Effector CD4-positive, alpha-beta T cell (primary cell): ENCODE measurements around the gene FOXP4.

Experiments
- DNase-seq: peaks from one replicate; pipeline ENCODE4 v3.0.0-alpha.2; 2020

Gene FOXP4

DNA sequence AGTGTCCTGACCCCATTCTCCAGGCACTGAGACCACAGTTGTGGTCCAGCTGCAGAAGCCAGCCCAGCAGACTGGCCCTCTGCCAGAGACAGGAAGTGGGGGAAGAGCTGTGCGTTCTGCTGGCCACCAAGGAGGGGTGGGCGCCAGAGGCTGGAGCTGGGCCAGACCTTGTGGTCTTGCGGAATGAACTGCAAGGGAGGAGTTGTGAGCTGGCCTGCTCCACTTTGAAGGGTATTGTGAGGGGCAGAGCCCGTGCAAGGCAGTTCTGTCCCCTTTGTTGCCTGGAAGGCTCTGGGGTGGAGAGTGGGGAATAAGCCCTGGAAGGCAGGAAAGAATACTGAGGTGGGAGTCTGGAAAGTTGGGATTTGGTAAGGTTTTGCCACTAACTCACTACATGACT, 88.5 kb downstream of the FOXP4 start:
- DNase-seq: no peak

- DNase-seq: no peak
Measured at GRCh38 chr6:41635365-41635764, 89.2 kb downstream of the FOXP4 start.

- no peak for DNase-seq
Measured at GRCh38 chr6:41636833-41637193, 90.6 kb downstream of the FOXP4 start.

- no peak for DNase-seq
Measured at GRCh38 chr6:41637194-41638001, 91.2 kb downstream of the FOXP4 start.

DNA sequence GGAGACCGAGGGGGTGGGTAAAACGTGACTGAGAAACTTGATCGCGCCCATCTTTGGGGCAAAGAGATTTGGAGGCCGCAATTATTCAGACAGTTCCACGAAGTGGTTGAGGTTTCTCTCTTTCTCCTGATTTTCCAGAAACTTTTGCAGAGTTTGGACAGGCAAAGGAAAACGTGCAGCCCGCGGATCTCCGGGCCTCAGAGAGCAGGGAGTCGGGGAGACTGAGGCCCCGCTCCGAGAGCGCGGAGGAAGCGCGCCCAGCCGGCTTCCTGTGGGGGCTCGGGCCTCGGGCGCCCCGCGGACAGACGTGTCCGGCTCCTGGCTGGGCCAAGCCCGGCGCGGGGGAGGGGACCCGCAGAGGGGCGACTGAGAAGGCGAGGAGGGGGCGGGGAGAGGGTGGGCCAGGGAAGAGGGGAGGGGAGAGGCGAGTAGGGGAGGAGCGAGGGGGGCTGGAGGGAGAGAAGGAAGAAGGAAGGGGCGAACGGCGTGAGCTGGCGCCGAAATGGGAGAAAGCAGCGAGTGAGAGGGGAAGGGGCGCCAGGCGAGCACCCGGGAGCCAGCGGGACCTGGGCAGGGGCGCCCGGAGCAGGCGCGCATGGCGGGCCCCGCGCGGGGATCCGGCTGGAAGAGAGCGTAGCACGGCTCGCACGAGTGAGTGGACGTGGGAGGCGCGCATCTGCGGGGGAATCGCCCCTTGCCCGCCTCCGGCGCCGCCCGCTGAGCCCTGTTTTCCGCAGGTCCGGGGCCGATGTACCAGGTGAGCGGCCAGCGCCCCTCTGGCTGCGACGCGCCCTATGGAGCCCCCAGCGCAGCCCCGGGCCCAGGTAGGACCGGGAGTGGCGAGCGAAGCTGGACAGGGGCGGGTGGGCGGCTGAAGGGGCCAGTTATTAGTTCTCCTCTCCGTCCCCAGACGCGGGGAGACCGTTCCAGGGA, 92.1 kb downstream of the FOXP4 start, which contains the start of gene MDFI:
MDFI (plus strand) TSS at position 467 of the 933 bp plus-strand sequence; CDS start at position 749, 282 bp downstream.
- no peak for DNase-seq

DNA sequence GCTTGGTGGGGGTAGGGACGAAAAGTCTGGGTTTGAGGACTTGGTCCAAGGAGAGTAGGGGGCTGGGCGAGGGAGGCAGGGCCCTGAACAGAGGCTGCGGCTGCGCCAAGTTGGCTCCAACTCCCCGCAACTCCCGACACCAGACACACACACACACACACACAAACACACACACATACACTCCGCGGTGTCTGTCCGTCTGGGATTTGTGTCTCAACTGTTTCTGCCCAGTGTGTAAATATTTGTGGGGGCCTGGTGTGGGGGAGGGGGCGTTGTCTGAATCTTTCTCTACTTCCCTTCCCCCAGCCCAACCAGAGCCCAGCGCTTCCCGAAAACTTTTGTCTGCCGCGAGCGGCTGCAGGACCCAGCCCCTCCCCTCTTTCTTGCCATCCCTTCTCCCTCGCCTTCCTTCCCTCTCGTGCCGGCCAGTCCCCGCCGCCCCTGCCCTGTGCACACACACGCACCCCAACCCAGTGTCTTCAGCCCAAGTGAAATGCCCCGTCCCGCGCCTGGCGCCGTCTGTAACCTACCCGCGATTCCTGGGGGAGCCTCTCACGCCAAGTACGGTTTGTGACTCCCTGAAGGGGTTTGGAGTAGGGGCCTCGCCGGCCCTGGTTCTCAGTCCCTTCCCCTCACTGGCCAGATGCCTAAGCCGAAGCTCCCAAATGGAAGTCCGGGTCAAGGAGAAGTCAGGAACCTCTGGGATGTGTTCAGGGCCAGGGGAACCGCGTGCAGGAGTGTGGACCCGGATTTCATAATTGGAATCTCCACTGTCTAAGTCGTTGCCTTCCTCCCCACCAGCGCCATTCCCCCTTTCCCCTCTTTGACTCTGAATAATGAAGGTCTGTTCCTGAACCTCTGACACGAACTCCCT, 93.0 kb downstream of the FOXP4 start:
- no peak for DNase-seq

GRCh38 chr6:41639809-41640371, 93.7 kb downstream of the FOXP4 start:
- DNase-seq: no peak

GRCh38 chr6:41640426-41640825, 94.2 kb downstream of the FOXP4 start:
- DNase-seq: no peak

GRCh38 chr6:41641352-41641925, 95.3 kb downstream of the FOXP4 start:
- DNase-seq: no peak

GRCh38 chr6:41642090-41642959, 96.1 kb downstream of the FOXP4 start:
- DNase-seq: no peak

DNA sequence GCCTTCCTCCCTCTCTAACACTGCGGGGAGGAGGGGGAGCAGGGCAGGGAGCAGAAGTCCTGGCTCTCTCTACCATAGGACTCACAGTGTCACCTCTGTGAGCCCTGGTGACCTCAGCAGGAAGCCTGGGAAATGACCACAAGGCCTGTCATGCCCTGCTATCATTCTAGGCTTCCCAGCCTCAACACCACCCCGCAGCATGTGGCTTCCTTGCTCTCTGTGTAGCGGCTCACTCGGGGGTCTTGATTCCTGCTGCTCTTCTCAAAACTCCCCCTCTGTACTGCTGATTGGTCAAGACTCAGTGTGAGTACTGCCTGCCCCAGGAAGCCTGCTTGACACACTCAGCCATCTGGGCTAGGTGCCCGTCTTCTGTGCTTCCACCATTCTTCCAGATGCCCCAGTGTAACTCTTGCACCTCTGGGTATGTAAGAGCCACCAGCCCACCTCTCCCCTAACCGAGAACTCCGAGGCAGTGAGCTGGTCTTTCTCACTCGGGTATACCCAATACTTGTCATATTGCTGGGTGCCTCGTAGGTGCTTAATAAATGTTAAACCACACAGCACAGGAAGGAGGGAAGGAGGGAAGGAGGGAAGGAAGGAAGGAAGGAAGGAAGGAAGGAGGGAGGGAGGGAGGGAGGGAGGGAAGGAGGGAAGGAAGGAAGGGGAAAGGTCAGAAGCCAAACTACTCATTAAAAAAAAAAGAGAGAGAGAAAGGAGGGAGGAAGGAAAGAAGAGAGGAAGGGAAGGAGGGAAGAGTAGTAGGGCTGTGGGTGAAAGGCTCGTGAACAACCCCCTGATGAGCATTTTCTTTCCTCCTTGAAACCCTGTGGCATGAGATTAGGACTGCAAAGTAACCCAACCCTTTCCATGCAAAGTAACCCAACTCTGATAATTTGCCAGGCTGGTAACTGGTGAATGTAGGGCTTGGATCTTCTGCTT, 97.0 kb downstream of the FOXP4 start:
- DNase-seq: no peak

- no peak for DNase-seq
Measured at GRCh38 chr6:41643899-41644269, 97.7 kb downstream of the FOXP4 start.

DNA sequence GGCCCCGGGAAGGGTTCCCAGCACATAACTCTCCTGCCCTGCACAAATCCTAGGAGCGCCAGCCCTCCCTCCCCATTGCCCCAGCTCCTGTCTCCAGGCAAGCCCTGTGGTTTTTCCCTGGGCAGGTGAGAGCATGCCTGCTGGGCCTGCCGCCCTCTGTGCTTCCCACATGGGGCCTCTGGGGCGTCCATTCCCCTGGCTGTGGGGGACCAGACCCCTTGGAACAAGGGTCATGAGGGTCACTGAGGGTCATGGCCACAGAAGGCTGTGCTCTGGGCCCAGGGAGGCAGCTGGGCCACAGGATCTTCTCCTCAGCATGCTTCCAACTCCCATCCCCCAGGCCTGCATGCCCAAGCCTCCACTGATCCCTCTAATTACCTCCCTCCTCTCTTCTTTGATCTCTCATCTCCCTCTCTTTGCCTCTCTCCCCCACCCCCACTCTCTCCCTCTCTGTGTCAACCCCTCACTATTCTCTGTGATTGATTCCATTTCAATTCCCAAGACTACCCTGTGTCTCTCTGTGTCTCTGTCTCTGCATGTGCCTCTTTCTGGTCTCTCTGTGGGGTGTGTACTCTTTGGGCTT, 98.2 kb downstream of the FOXP4 start:
- DNase-seq: no peak

DNA sequence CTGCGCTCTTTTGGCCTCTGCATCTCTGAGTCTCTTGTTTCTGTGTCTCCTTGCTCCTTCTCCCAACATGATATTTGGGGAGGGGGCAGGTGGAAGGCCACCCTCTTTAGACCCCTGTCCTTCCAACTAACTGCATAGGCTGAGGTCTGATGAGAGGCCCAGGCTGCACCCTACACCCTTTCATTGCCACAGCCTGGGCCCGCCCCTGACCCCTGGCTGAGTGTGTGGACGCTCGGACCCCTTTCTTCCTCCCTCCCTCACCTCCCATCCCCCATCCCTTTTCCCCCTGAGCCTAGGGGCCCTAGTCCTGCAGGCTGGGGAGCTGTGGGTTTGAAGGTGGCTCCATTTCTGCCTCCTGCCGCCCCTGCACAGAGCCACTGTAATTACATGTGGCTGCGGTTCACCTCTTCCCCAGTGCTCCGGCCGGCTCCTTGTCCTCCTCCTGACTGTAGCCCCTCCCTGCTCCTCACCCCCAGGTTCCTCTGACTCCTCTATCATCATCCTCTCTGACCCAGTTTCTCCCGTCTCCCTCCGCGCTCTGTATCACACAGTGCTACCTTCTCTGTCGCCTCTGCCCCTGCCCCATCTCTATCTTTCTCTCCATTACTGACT, 98.9 kb downstream of the FOXP4 start:
- no peak for DNase-seq

DNA sequence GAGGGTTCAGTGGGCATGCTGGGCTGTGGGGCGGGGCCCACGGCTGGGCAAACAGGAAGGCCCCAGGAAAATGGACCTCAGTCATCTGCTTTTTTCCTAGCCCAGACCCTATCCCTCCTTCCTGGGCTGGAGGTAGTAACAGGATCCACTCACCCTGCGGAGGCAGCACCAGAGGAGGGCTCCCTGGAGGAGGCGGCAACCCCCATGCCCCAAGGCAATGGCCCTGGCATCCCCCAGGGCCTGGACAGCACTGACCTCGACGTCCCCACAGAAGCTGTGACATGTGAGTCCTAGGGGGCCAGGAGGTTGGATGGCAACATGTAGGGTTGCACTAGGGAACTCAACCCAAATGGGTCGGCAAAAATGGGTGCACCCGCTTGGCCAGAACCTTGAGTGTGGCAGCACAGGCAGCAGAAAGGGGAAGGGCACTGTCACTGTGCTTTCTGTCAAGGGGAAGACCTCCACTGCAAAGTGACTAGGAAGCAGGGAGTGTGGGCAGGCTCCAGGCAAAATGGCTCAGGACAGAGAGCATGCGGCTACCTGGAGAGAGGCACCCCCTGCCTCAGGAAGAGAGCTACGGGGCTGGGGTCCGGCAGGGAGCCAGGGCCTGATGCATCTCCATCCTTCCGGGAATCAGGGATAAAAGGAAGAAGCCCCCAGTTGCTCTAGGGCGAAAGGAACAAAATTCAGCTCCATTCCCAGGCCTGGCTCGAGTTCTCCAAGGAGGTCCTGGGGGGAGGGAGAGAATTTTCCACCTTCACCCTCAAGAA, 100.0 kb downstream of the FOXP4 start:
- no peak for DNase-seq

GRCh38 chr6:41647061-41647511, 100.9 kb downstream of the FOXP4 start:
- DNase-seq: no peak

DNA sequence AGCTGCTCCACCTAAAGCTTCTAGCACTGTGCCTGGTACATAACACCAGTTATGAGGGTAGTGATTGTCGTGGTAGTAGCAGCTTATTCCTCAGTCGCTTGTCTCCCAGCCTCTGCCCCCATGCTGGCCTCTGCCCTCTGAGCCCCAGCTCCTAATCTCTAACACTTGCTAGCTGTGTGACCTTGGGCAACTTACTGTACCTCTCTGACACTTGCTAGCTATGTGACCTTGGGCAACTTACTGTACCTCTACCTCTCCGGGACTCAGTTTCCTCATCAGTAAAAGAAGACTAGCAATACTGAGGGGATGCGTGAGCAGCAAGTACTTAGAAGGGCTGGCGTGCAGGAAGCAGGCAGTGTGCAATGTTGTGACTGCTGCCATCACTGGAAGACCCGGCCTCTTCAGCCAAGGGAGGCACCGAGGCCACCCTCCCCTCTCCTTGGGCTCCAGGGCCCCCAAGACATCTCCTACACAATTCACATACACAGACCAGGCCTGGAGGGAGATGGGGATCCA, 101.9 kb downstream of the FOXP4 start:
- no peak for DNase-seq

DNA sequence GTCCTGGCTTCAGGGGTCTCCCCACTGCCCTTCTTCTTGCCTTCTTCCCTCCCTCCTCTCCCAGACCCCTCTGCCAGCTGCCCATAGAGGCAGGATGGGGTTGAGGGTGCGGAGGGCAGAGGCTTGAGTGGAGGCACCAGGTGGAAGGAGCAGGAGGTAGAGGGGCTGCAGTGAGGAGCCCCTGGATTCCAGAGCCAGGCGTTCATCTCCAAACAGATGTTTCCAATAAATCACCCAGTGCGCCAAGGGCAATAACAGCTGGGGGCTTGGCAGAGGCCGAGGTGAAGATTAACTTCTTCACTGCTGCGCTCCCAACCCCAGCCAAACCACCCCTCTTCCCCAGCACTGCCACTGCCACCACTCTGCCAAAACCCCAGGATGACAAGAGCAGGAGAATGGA, 102.7 kb downstream of the FOXP4 start:
- DNase-seq: no peak
